ENCODE results near the gene SEMA4B. TPM values are rescaled to one million over a fixed set of nuclear protein-coding genes. Genes with fewer than 3 reads are reported as not detected.

The SEMA4B gene
- total and polyA plus RNA-seq, 11 donors: 13.8 to 105 (median 21.0) TPM

- peak overlapping the region; percentile 36 to 95 (median 72) for H3K4me3 ChIP-seq
- H3K4me1 ChIP-seq: peaks cover 0 to 56% (median 51%) of the 10 kb centered on the region in 12 donors
- DNase-seq (peak in 3 of 5 donors; percentile 34 to 44 (median 41)), ATAC-seq (peak; percentile 9 to 54 (median 34))
- no peaks in the 10 kb centered on the region for H3K9me3 ChIP-seq
- peak overlapping the region; percentile 90 to 100 (median 96) for H3K27ac ChIP-seq
- WGBS, 4 donors: 0 to 1% (median 0%) methylated on average over 16 of the region's 16 CpGs
- H3K36me3 ChIP-seq: peaks cover 0 to 41% (median 27%) of the 10 kb centered on the region in 9 donors
- H3K27me3 ChIP-seq: no peaks in the 10 kb centered on the region
- TF ChIP-seq POLR2A (IDR thresholded peaks at IDR 0.05) (no peak), CTCF (IDR thresholded peaks at IDR 0.05) (no peak)
- intact Hi-C loops (cut with DNase I): loop anchor here in 1 of 10 donors (5.0 kb wide), 1 partner anchor 34 kb away; the partner anchor contains the start of genes CIB1 and GDPGP1
Observed at GRCh38 chr15:90266061-90266431, 64.9 kb downstream of the SEMA4B start.

GRCh38 chr15:90266485-90266884, 65.4 kb downstream of the SEMA4B start:
- Histone ChIP-seq H3K9me3 (no peaks in the 10 kb centered on the region), H3K27ac (peak overlapping the region; percentile 90 to 100 (median 96)), H3K4me1 (peaks cover 0 to 60% (median 55%) of the 10 kb centered on the region in 12 donors), H3K4me3 (peak overlapping the region; percentile 36 to 95 (median 72)), H3K36me3 (peaks cover 0 to 46% (median 32%) of the 10 kb centered on the region in 9 donors), H3K27me3 (no peaks in the 10 kb centered on the region)
- DNase-seq: no peak
- intact Hi-C loops (cut with DNase I): loop anchor here in 1 of 10 donors (5.0 kb wide), 1 partner anchor 34 kb away; the partner anchor contains the start of genes CIB1 and GDPGP1
- 11 to 21% (median 16%) methylated on average over 15 of the region's 15 CpGs for WGBS, 4 donors
- TF ChIP-seq POLR2A (IDR thresholded peaks at IDR 0.05): no peak
- no peak for TF ChIP-seq CTCF (IDR thresholded peaks at IDR 0.05)
- ATAC-seq: no peak

GRCh38 chr15:90268415-90268814, 67.3 kb downstream of the SEMA4B start:
- peaks cover 0 to 63% (median 51%) of the 10 kb centered on the region in 9 donors for H3K36me3 ChIP-seq
- H3K4me1 ChIP-seq: peaks cover 0 to 71% (median 62%) of the 10 kb centered on the region in 12 donors
- intact Hi-C loops (cut with DNase I): loop anchor here in 1 of 10 donors (5.0 kb wide), 1 partner anchor 36 kb away; the partner anchor contains the start of genes CIB1 and GDPGP1
- ATAC-seq: no peak
- WGBS, 4 donors: 64 to 82% (median 71%) methylated on average over 1 of the region's 1 CpG
- no peaks in the 10 kb centered on the region for H3K9me3 ChIP-seq
- no peak for DNase-seq
- TF ChIP-seq CTCF (IDR thresholded peaks at IDR 0.05): no peak
- no peak for TF ChIP-seq POLR2A (IDR thresholded peaks at IDR 0.05)
- no peaks in the 10 kb centered on the region for H3K27me3 ChIP-seq
- no peak overlapping the region for H3K27ac ChIP-seq
- peak overlapping the region in 1 of 12 donors; percentile 64 for H3K4me3 ChIP-seq

- peak overlapping the region in 2 of 12 donors; percentile 12 to 19 for H3K27ac ChIP-seq
- TF ChIP-seq POLR2A (IDR thresholded peaks at IDR 0.05): no peak
- no peak for TF ChIP-seq CTCF (IDR thresholded peaks at IDR 0.05)
- no peaks in the 10 kb centered on the region for H3K9me3 ChIP-seq
- DNase-seq: no peak
- no peak overlapping the region for H3K4me3 ChIP-seq
- H3K36me3 ChIP-seq: peaks cover 0 to 82% (median 61%) of the 10 kb centered on the region in 9 donors
- no peaks in the 10 kb centered on the region for H3K27me3 ChIP-seq
- peaks cover 0 to 61% (median 51%) of the 10 kb centered on the region in 12 donors for H3K4me1 ChIP-seq
- intact Hi-C loops (cut with DNase I): no loop called here
- 71 to 85% (median 80%) methylated on average over 10 of the region's 10 CpGs for WGBS, 4 donors
- no peak for ATAC-seq
Observed at GRCh38 chr15:90270502-90271150, 69.5 kb downstream of the SEMA4B start.
